GM19099 (cell line): ENCODE results near the gene DNLZ.

Experiments used
- POLR2A ChIP-seq: IDR thresholded peaks from 3 replicates; pipeline ENCODE4 v1.6.1; 2011; ENCODE audit warnings: low read depth; ENCODE audit not compliant: insufficient read length; ENCODE audit errors: extremely low read depth

DNLZ gene

GRCh38 chr9:136363106-136363948 lies at the start of gene DNLZ:
TSS of gene DNLZ (minus strand) at chr9:136363744. CDS start at chr9:136363714, 30 bp downstream.
- peak; percentile 80 for TF ChIP-seq POLR2A

GRCh38 chr9:136412962-136413361 lies 49.4 kb upstream of the DNLZ start:
- no peak for TF ChIP-seq POLR2A

- TF ChIP-seq POLR2A, result no peak
Observed at GRCh38 chr9:136411378-136411777, 47.8 kb upstream of the DNLZ start.

- peak; percentile 96 for TF ChIP-seq POLR2A
Observed at GRCh38 chr9:136410500-136411287, 47.1 kb upstream of the DNLZ start, which contains the start of the genes ENTR1 and PMPCA. TSS of gene ENTR1 (minus strand) at chr9:136410614. CDS start at chr9:136410397, 217 bp downstream. TSS of gene PMPCA (plus strand) at chr9:136410658. CDS start at chr9:136410669, 11 bp downstream.

GRCh38 chr9:136409557-136410455 lies 46.3 kb upstream of the DNLZ start:
- TF ChIP-seq POLR2A, result no peak

DNA sequence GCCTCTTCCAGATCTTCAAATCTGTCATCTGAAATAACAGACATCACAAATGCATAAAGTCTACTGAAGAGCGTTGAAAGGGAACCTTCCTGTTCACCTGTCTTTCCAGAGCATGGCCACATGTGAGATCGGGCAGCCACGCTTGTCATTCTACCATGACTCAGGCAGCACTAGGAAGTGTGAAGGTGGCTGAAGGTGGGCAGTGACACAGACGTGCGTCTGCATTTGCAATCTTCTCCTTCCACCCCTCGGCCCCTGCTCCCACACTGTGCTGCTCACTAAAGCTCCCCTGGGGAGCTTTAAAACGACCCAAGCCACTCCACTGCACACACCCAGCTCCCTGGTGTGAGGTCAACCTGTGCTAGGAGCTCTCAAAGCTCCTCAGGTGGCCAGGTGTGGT lies 44.4 kb upstream of the DNLZ start:
- no peak for TF ChIP-seq POLR2A

DNA sequence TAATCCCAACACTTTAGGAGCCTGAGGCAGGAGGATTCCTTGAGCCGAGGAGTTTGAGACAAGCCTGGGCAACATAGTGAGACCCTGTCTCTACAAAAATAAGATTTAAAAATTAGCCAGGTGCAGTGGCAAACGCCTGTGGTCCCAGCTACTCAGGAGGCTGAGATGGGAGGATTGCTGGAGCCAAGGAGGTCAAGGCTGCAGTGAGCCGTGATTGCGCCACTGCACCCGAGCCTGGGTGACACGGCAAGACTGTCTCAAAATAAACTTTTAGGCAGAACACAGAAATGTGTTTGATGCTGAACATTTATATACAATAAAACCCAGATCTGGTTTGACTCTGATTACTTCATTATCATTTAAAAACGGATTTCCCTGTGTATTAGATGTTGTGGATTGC lies 41.9 kb upstream of the DNLZ start:
- no peak for TF ChIP-seq POLR2A

DNA sequence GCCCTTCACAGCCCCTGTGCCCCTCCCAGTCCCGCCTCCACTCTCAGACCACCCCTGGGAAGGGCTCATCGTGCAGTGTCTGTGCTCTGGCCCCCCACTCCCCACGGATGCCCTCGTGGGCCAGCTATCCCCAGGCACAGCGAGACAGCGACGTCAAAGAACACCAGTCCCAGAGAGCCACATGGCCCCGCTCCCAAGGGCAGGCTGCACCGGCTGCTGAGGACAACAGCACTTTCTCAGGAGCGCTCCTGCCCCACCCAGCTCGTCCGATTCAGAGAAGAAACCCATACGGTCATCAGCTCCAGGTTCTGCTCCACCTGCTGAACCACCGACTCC lies 41.2 kb upstream of the DNLZ start:
- TF ChIP-seq POLR2A, result no peak

DNA sequence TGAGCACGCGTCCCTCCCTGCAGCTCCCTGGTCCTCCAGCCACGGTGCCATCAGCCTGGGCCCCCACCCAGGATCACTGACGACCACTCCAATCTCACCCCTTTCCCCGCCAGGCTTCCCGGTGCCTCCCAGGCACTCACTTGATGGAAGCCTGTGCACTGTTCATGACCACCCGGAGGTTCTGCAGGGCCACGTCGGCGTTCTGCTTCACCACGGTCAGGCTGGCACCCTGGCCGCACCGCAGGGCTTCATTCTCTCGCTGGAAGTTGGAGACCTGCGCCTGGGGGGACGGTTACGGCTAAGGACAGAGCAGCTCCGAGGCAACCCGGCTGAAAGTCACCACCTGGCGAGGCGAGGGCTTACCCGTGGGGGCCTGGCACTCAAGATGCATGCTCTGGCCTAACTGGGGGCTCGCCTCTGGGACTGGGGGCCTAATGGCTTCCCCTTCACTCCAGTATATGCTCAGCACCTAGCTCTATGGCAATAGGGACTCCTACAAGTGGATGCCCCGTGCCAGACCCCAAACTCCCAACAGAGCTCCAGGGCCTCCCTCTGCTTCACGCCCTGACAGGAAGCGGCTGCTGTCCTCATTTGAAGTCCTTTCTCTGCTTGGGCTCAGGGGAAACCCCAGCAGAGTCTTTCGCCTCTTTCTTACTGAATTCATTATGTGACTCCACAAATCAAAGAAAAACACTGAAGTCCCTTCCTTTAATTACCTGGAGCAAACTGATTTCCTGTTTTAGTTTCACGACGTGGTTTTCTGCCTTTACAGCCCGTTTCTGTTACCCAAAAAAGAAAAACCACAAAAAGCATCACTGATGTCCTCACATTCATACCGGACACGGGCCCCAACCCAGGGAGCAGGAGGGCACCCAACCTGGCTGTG lies 40.6 kb upstream of the DNLZ start:
- no peak for TF ChIP-seq POLR2A

- TF ChIP-seq POLR2A, result peak; percentile 32
Observed at GRCh38 chr9:136403538-136403914, 40.0 kb upstream of the DNLZ start.

GRCh38 chr9:136402067-136402466 lies 38.5 kb upstream of the DNLZ start:
- no peak for TF ChIP-seq POLR2A

GRCh38 chr9:136401173-136401922 lies 37.8 kb upstream of the DNLZ start:
- TF ChIP-seq POLR2A, result no peak
